GM18909 (cell line): ENCODE results near the gene H2BK1.

Experiments
- ATAC-seq: cut with Tn5 transposase; IDR thresholded peaks from one replicate; pipeline ENCODE4 v1.9.1; 2021; ENCODE audit warnings: mild to moderate bottlenecking; ENCODE audit not compliant: unreplicated experiment, poor library complexity

H2BK1 gene

GRCh38 chr7:151246102-151246850, 36.0 kb upstream of the H2BK1 start:
- no peak for ATAC-seq

GRCh38 chr7:151245360-151246101, 35.2 kb upstream of the H2BK1 start:
- ATAC-seq = peak; percentile 46

- ATAC-seq = no peak
Observed at GRCh38 chr7:151244841-151245346, 34.6 kb upstream of the H2BK1 start.

GRCh38 chr7:151244196-151244840, 34.0 kb upstream of the H2BK1 start:
- ATAC-seq = no peak

GRCh38 chr7:151243408-151244195, 33.3 kb upstream of the H2BK1 start:
- no peak for ATAC-seq

GRCh38 chr7:151243045-151243349, 32.7 kb upstream of the H2BK1 start:
- ATAC-seq = no peak

- no peak for ATAC-seq
Observed at GRCh38 chr7:151242159-151243044, 32.1 kb upstream of the H2BK1 start.

- ATAC-seq = no peak
Observed at GRCh38 chr7:151241755-151242096, 31.4 kb upstream of the H2BK1 start.

GRCh38 chr7:151240942-151241754, 30.9 kb upstream of the H2BK1 start:
- ATAC-seq = no peak

GRCh38 chr7:151240536-151240935, 30.2 kb upstream of the H2BK1 start:
- ATAC-seq = no peak

GRCh38 chr7:151239837-151240459, 29.7 kb upstream of the H2BK1 start:
- ATAC-seq = no peak

GRCh38 chr7:151238924-151239836, 28.9 kb upstream of the H2BK1 start:
- no peak for ATAC-seq

GRCh38 chr7:151238190-151238810, 28.0 kb upstream of the H2BK1 start:
- no peak for ATAC-seq

GRCh38 chr7:151237244-151238189, 27.2 kb upstream of the H2BK1 start:
- no peak for ATAC-seq

GRCh38 chr7:151236406-151236805, 26.1 kb upstream of the H2BK1 start:
- no peak for ATAC-seq
